ENCODE measurements around the gene ATP2B2.

The ATP2B2 gene

DNA sequence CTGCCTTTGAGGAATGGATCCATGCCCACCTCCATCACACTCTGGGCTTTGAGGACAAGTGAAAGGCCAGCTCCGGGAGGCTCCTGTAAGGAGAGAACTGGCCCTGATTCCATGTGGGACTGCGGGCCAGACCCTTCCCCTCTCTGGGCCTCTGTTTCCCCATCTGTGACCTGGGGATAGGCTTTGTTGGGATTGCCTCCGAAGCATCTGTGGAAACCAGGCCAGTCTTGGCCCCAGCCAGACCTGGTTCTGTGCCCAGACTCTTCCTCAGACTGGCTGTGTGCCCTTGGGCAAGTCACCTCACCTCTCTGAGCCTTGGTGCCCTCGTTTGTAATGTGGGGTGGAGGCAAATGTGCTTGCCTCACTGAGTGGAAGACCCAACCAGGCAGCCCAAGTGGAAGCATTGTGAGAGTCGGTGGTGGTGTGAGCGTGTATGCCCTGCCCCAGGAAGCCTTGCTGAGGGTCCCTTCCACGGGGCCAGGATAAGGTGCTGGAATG lies 163.4 kb downstream of the ATP2B2 start:
- no peak for DNase-seq (ENCODE audit: low spot score)

DNA sequence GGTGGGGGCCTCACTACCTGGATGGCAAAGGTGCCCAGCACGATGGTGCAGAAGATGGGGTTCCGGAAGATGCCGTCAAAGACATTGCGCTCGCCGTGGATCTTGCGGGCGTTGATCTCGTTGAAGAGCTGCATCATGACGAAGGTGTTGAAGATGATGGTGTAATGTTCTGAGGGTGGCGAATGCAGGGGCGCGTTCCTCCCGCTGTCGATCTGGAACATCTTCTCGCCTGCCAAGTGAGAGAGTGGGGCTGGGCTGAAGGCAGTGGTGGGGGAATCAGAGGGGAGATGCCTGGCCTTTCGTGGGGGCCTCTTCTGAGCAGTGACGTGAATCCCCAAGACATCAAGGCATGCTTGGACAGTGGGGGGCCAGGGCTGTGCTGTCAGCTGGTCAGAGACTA lies 164.9 kb downstream of the ATP2B2 start:
- DNase-seq (ENCODE audit: low spot score): no peak

DNA sequence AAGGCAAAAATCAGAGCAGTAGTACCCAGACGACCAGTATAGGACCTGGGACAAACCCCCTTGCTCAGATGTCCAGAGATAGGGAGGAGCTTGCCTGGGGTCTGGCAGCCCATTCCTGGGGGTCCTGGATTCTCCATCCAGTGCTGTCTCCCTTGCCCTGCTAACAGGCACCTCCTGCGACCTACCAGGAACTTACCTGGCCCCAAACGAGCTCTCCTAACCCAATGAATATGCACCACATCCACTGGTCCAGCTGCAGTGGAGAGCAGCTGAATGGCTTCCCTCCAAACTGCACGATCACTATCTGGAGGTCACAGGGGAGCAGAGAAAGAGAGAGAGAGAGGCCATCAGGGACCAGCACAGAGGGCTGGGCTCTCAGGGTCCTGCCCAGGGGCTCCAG lies 165.3 kb downstream of the ATP2B2 start:
- DNase-seq (ENCODE audit: low spot score): no peak

DNA sequence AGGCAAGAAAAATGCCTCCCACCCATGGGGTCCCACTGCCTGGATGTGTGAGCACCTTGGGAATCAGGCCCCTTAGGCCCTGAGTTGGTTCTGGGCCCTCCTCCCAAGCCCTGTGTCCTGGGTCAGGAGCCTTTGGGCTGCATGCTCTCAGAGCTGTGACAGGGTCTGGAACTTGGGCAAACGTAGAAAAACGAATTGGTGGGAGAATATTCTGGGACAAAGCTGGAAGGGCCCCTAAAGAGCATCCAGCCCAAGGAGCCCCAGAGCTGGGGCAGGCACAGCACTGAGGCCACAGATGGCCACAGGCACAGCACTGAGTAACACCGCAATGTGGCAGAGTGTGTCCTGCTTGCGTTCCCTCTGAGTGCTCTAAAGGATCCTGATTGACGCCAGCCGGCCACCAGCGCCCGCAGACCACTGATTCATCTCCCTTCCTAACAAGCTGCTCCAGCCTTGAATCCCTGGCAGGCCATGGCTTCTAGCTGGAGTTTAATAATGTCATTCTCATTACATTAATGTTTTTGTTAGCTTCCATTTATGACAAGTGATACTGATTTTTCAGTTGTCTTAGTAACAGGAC lies 165.9 kb downstream of the ATP2B2 start:
- DNase-seq (ENCODE audit: low spot score): no peak

DNA sequence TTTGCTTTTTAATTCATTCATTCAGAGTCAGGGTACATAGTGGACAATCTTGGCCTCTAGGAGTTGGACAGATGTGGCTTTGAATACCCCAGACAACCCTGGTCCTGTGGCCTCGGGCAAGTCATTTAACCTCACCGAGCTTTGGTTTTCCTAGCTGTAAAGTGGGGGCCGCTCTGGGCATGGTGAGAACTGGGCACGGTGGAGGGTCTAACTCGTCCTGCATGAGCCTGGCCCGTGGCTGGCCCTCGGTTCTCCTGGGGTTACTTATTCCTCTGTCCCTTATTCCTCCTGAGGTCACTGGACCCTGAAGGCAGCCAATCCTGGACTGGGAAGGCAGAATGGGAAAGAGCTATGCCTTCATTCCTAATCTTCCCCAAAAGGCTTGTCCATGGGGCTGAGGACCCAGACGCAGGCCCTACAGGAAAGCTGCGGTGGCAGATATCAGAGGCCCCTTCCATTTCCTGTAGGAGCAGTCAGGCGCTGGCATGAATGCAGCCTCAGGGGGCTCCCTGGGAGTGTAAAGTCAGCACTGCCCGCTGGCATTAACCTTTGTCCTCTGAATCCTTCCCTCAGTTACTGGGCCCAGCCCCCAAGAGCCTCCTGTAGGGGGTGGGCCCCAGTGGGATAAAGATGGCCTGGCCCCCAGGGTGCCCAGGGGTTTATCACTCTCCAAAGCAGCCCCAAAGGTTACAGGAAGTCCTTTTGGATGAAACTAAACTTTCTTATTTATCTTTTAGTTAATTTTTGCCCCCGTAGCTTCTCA lies 166.6 kb downstream of the ATP2B2 start:
- DNase-seq (ENCODE audit: low spot score): no peak

DNA sequence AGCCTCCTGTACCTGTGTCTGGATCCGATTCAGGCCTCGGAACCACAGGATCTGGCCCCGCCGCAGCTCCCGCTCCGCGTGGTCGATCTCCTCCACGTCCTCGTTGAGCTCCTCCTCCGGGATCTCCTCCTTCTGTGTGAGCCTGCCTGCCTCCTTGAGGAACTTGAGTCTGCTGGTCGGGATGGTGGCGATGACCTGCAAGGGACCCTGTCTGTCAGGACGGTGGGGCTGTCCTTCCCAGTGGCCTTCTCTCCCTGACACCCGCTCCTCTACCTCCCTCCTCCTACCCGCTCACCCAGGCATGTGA lies 167.3 kb downstream of the ATP2B2 start:
- DNase-seq (ENCODE audit: low spot score): no peak

DNA sequence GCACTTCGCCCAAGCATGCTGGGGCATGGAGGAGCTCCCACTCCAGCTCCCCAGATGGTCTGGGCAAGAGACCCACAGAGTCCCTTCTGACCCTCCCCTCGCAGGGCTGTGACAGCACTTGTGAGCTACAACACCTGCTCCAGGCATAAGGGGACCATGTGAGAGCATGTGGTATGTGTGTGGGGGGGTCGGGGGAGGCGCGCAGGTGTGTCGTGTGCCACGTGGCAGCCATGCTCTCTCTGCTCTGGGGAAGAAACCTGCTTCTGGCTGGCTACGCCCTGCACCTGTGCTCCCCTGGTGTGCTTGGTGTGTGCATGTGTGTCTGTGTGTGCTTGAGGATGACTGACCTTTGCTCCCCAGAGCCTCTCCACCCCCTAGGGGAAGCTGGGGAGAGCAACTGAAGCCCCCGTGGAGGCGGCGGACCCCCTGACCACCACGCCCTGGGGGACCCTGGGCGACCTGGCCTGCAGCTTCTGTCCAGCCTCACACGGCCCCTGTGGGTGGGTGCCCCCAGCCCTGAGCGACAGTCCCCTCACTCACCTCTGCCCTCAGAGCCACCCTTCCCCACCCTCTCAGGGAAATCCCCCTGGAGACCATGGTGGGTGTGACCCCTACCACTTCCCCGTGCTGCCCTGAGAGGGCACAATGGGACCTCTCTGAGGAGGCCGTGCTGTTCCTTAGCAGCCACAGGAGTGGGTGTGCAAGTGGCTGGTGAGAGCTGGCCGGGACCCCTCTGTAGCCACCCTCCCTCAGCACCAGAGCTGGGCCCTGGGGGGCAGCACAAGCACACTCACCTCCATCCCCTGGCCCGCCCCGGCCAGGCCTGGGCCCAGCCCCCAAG lies 167.8 kb downstream of the ATP2B2 start:
- DNase-seq (ENCODE audit: low spot score): peak; percentile 60

DNA sequence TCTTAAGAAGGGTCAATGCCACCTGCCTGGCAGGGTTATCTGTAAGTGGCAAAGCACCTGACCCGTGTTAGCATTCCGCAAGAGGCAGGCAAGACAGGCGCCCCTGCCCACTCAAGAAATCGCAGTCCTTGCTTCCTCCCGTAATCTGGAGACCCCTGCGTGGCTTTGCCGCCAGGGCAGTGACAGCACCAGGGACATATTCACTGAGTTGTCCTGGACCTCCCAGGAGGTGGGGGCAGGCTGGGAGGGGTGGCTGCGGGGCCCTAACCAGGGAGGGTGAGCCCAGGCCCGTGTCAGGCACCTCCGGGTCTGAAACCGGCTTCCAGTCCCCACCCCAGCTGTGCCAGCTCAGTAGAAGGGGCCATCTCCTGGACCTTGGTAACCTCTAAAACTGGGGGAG lies 168.6 kb downstream of the ATP2B2 start:
- no peak for DNase-seq (ENCODE audit: low spot score)

DNA sequence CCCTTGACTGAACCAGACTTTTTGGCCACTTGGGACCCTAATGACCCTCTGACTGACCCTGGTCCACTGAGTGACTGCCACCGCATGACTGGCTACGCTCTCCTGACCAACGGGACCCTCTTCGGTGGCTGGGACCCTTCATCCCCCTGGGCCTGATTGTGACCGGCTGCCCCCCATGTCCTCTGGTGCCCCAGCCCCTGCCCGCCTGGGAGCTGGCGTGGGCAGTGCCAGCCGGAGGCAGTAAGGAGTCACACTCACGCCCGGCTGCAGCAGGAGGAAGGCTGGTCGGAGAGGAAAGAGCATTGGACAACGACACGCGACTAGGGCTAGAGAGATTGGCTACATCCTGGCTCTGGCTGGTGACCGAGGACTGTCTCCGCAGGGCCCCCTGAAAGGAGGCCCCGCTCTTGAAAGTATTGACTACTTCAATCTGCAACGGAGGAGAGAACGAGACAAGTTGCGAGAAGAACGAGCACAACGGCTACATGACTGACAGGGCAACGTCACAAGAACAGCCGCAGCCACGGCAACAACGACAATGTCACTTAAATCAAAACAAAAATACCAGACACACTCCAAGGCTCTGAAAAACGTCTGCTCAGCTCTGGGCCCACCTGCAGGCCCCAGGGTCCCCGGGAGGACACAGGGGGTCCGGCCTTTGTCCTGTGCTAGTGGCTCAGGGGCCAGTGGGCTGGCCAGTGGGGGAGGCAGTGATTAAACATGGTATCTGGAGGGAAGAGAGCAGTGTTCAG lies 169.3 kb downstream of the ATP2B2 start:
- peak; percentile 30 for DNase-seq (ENCODE audit: low spot score)

DNA sequence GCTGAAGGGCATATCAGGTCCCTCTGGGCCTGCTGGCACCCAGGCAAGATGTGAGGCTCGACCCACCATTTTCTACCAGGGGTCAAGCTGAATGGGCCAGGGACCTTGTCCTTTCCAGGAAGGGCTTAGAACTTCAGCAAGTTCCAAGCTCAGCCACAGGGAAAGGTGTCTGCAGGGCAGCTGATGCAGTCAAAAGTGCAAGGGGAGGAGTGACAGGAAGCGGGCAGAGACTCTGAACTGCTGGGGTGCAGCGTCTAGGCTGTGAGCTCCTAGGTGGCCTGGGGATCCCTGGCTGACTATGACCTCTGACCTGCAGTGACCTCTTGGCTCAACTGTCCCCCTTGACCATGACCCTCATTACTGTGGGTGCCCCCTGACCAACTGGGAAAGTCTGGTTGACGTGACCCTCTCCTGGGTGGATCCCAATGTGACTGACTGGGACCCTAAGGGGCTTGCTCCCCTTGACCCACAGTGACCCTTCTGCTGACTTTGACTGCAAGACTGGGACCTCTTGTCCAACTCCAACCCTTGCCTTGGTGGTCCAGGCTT lies 170.1 kb downstream of the ATP2B2 start:
- DNase-seq (ENCODE audit: low spot score): no peak

DNA sequence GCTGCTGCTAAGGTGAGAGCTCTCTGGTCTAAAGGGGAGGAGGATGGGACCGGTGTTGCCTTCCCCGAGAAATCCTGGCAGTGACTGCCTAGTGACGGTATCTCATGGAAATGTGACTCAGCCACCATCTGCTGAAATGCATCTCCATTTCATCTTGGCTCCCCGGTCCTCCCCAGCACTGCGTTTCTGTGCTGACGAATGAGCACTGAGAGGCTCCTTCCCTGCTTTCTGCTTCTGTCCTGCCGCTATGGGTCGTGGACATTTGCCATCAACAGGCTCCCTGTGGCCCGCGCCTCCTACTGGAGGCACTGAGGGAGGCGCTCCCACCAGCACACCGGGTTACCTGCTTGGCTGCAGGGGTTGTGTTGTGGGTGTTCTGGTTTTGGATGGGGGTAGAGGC lies 170.9 kb downstream of the ATP2B2 start:
- no peak for DNase-seq (ENCODE audit: low spot score)

DNA sequence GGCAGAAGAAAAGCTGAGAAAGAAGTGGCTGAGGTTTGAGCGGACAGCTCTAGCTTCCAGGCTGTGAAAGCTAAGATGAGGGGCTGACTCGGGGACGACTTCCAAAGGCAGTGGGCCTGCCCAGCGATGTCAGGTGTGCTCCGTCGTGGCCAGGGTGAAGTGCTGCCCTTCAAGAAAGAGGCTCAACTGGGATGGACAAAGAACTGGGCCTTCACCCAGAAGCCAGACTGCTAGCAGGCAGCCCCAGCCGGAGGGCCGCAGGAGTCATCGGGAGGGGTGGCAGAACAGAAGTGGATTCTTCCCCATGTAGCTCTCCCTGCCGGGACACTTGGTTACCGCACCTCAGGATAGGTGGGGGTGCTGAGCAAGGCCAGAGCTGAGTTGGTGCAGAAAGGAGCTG lies 171.3 kb downstream of the ATP2B2 start:
- DNase-seq (ENCODE audit: low spot score): no peak

DNA sequence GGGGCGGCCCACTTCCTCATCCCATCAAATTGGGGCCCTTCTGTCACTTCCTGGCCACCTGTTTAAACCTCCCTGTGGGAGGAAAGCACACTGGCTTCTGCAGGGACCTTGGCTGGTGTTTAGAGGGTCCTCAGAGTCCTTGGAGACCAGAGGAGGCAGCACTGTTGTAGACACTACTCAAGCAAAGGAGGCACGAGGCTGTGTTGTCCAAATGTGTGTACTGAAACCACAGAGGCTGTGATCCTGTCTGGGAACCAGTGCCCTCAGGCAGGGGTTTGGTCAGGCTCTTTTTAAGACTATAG lies 172.1 kb downstream of the ATP2B2 start:
- DNase-seq (ENCODE audit: low spot score): no peak

DNA sequence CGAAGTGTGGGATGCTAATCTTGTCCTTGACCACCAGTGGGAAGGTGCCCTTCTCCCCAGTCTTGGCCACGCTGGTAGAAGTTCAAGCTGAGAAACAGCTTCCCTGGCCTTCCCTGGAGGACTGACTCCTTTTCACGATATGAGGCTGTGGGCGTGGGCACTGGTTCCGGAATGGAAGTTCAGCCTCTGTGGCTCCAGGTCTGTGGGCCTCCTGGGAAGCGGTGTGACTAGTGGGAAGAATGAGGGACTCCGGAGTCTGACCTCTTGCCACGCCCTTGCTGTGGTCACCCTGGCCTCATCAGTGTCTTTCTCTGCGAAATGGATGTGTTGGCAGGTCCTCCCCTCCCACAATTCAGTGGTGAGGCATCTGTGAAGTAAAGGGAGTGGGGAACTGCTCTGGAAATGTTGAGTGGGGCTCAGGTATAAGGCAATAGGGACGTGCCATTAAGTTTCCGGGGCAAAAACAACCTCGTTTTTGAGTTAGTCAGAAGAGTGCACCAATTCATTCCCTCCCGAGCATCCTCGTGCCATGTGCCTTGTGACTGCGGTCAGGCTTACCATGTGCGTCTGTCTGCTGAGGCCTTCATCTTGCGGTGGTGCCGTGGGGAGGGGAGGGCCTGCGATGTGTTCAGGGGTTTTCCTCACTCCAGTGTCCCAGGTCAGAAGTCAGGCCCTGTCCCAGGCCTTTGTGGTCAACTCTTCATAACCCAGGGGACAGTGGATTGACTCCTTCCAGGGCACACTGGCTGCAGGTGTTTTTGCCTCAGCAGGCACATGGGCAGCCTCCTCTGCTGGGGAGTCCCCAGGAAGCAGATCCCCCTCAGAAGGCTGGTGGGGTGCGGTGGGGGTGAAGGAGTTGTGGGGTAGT lies 172.7 kb downstream of the ATP2B2 start:
- DNase-seq (ENCODE audit: low spot score): no peak

DNA sequence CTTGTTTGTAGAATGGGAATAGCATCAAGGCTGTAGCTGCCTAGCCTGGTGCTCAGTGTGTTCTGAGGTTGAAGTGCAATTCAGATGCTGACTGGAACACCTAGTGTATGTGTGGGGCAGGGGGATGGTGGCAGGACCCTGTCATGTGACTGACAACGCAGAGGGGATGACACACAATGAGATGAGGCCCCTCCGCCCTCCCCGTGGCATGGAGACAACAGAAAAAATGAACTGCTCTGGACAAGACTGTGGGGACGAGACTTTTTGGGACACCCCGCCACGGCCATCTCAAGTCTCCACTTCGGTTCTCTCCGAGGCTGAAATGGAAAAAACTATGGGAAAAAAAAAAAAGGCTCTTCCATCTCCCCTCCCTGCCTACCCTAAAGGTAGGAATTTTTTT lies 174.1 kb downstream of the ATP2B2 start:
- DNase-seq (ENCODE audit: low spot score): no peak

DNA sequence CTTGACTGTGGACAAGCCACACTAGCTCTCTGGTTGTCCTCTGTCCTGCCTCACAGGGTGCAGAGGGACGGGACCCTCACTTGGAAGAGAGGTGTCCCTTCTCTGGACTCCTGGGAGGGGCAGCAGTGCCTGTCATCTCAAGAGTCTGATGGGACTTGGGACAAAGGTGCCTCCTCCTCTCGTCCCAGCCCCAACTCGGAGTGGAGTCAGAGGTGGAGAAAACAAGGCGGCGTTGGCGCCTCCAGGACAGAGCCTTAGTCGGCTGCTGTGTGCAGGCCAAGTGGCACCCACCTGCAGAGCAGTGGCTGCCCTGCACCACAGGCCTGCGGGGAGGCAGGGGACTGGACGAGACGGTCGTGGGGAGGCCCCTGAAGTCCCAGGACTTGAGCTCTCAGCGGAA lies 175.1 kb downstream of the ATP2B2 start:
- no peak for DNase-seq (ENCODE audit: low spot score)

DNA sequence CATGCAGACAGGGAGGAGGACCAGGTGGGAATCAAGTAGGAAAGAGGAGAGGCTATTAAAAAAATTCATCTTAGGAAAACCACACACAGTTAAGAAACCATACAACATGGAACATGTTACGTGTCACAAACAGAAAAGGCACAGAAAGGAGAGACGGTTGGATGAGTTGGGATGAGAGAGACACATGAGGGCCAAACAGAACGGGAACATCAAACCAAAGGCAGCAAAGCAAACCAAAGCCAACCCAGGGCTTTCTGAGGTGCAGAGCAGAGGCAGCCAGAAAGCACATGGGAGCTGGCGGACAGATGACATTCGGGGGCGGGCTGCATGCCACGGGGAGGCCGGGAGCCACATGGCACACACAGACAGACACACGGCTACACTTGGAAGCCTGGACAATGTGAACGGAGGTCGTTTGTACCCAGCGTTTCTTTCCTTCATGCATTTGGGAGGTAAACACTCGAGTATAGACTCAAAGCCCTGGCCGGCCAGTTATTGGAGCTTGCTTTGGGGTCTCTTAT lies 175.8 kb downstream of the ATP2B2 start:
- DNase-seq (ENCODE audit: low spot score): no peak

DNA sequence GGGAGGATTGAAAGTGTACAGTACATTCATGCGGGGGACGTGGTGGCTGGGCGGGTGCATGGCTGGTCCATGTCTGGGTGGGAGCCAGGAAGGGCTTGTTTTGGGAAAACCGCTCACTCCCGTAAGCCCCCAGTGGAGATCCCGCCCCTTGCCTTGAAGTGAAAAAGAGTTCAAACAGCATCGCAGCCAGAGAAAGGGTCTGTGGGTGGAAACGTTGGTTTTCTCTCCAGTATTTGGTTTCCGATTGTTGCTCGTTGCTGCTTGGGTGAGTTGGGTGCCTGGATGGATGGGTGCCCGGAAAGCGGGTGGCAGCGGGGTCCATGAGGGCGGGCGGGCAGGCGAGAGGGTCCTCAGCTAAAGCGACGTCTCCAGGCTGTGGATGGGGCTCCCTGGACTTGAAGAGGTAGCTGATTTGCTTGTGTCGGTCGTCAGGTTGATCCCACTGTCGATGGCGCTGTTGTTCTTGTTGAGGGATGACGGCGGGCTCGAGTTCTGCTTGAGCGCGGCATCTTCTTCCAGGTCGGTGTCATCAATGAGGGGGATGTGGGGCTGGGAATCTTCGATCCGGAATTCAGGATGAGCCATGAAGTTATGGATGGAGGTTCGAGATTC lies 176.8 kb downstream of the ATP2B2 start:
- DNase-seq (ENCODE audit: low spot score): no peak

DNA sequence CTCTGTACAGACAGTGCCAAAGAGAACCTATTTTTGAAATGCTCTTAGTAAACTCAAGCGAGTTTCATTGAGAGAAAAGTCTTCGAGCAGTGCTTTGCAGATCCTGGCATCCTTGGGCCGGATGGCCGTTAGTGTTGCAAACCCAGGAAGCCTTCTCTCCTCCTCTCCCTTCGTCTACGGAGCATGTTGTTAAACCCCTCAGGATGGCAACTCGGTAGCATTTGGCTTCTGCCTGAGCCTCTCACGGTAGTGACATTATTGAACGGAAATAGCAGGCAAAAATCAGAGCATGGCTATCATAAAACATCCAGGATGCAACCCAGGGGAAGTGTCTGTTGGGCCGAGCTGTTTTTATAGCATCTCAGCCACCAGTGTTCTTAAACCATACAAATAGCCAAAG lies 177.8 kb downstream of the ATP2B2 start:
- DNase-seq (ENCODE audit: low spot score): no peak

DNA sequence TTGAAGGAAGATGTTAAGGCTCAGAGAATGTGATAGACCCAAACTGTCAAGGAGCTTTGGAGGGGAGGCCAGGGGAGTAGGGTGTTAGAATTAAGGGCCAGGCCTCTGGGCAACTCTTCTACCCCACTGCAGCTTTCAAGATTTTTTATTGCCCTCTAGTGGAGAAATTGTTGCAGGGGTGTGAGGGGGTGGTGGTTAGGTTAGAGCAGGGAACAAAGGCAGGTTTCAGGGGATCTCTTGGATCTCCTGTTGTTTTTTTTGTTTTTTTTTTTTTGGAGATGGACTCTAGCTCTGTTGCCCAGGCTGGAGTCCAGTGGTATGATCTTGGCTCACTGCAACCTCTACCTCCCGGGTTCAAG lies 183.1 kb downstream of the ATP2B2 start:
- peak; percentile 79 for DNase-seq (ENCODE audit: low spot score)
